GM12878 (cell line): ENCODE results near the gene PMM1. TPM values are rescaled to one million over a fixed set of nuclear protein-coding genes. Genes with fewer than 3 reads are reported as not detected.
A peak's percentile ranks its signal among the peaks of the same experiment; 100 is the strongest.

Experiments
- BCL11A ChIP-seq: IDR thresholded peaks from 2 replicates; pipeline ENCODE4 v1.6.1; 2011; ENCODE audit warnings: low read depth, low read length
- BHLHE40 ChIP-seq, 2 experiments: fragments of 450-650 bp in 1 of 2; IDR thresholded peaks; 2 replicates each; pipeline ENCODE4 v1.6.1; 2011 to 2017; ENCODE audit warnings: low read depth in 2 of 2, borderline replicate concordance in 1 of 2, improper control_type of control experiment in 1 of 2, low read length in 1 of 2, mild to moderate bottlenecking in 1 of 2
- BRCA1 ChIP-seq: IDR thresholded peaks from 2 replicates; pipeline ENCODE4 v1.6.1; 2011; ENCODE audit warnings: low read depth, low read length, improper control_type of control experiment
- CHD2 ChIP-seq: IDR thresholded peaks from 2 replicates; pipeline ENCODE4 v1.6.1; 2011; ENCODE audit warnings: low read depth, low read length, improper control_type of control experiment, borderline replicate concordance
- EGR1 ChIP-seq, 2 experiments: IDR thresholded peaks; 1 replicate in 1 of 2; 2 replicates in 1 of 2; pipeline ENCODE4 v1.6.1; 2011 to 2012; ENCODE audit warnings: low read depth in 2 of 2, low read length in 2 of 2, borderline replicate concordance in 1 of 2, mild to moderate bottlenecking in 1 of 2, moderate library complexity in 1 of 2
- EZH2 ChIP-seq: IDR thresholded peaks from 2 replicates; pipeline ENCODE4 v1.6.1; 2012; ENCODE audit warnings: low read depth, mild to moderate bottlenecking, control low read depth, inconsistent platforms, low read length, borderline replicate concordance; ENCODE audit not compliant: control insufficient read depth
- GABPA ChIP-seq: IDR thresholded peaks from 2 replicates; pipeline ENCODE4 v1.6.1; 2014; ENCODE audit warnings: antibody characterized with exemption, low read depth, mild to moderate bottlenecking, inconsistent platforms
- GATAD2B ChIP-seq: fragments of 450-650 bp; conservative IDR thresholded peaks from 2 replicates; pipeline ENCODE4 v1.6.1; 2017; ENCODE audit warnings: low read depth, mild to moderate bottlenecking, moderate library complexity
- HCFC1 ChIP-seq: fragments of 150-350 bp; IDR thresholded peaks from 2 replicates; pipeline ENCODE4 v1.6.1; 2014; ENCODE audit warnings: low read length
- IKZF1 ChIP-seq: fragments of 450-650 bp; conservative IDR thresholded peaks from 2 replicates; pipeline ENCODE4 v1.6.1; 2017; ENCODE audit warnings: antibody characterized with exemption, mild to moderate bottlenecking
- KAT2A ChIP-seq: conservative IDR thresholded peaks from 2 replicates; pipeline ENCODE4 v1.6.1; 2011; ENCODE audit warnings: low read depth, low read length; ENCODE audit not compliant: control insufficient read depth
- KDM1A ChIP-seq: fragments of 200-600 bp; sonication (generic); IDR thresholded peaks from 2 replicates; pipeline ENCODE4 v1.6.1; 2016; ENCODE audit warnings: borderline replicate concordance
- MTA2 ChIP-seq: fragments of 450-650 bp; IDR thresholded peaks from 2 replicates; pipeline ENCODE4 v1.6.1; 2016; ENCODE audit warnings: low read depth, mild to moderate bottlenecking, moderate library complexity
- MXI1 ChIP-seq: fragments of 150-350 bp; IDR thresholded peaks from 2 replicates; pipeline ENCODE4 v1.6.1; 2011; ENCODE audit warnings: low read depth, mild to moderate bottlenecking, inconsistent platforms, low read length, improper control_type of control experiment
- POLR2AphosphoS5 ChIP-seq: IDR thresholded peaks from 2 replicates; pipeline ENCODE4 v1.6.1; 2011; ENCODE audit warnings: mild to moderate bottlenecking, low read length, inconsistent platforms
- RAD51 ChIP-seq: fragments of 450-650 bp; IDR thresholded peaks from 2 replicates; pipeline ENCODE4 v1.6.1; 2016; ENCODE audit warnings: moderate library complexity, mild to moderate bottlenecking, inconsistent platforms
- RB1 ChIP-seq: fragments of 450-650 bp; formaldehyde crosslinking; IDR thresholded peaks from 2 replicates; pipeline ENCODE4 v1.6.1; 2017; ENCODE audit warnings: mild to moderate bottlenecking, borderline replicate concordance
- SP1 ChIP-seq: IDR thresholded peaks from one replicate; pipeline ENCODE4 v1.6.1; 2011; ENCODE audit warnings: low read depth, low read length
- STAT3 ChIP-seq: IDR thresholded peaks from 2 replicates; pipeline ENCODE4 v1.6.1; 2011; ENCODE audit warnings: low read depth, low read length, improper control_type of control experiment
- TCF12 ChIP-seq: IDR thresholded peaks from 2 replicates; pipeline ENCODE4 v1.6.1; 2011; ENCODE audit warnings: low read depth, mild to moderate bottlenecking, low read length
- ZNF274 ChIP-seq: IDR thresholded peaks from one replicate; pipeline ENCODE4 v1.8.0; 2011; ENCODE audit not compliant: insufficient read length, insufficient read depth
- ZNF384 ChIP-seq: IDR thresholded peaks from 2 replicates; pipeline ENCODE4 v1.6.1; 2012; ENCODE audit warnings: low read depth, mild to moderate bottlenecking, low read length, improper control_type of control experiment, borderline replicate concordance
- polyA plus RNA-seq, 11 experiments: library from polyadenylated mRNA; depleted of rRNA in 4 of 11; unstranded in 6 of 11; stranded (reverse) in 5 of 11; fragments of >200 nt; fragmentation: Nextera tagmentation in 4 of 11; fragmentation: Illumina TruSeq in 1 of 11; extraction: Ambion mirVana in 4 of 11; extraction: Trizol in 1 of 11; gene quantifications; 1 replicate in 1 of 11; 2 replicates in 10 of 11; pipeline versions ENCODE4 v1.2.1 to v1.2.3, GENCODE V29; 2011 to 2016; ENCODE audit warnings: inconsistent platforms in 2 of 11, missing spikeins in 2 of 11, low read depth in 1 of 11
- total RNA-seq, 4 experiments: library from RNA; depleted of rRNA in 3 of 4; stranded (reverse); fragments of >200 nt in 3 of 4; fragmentation: Illumina TruSeq in 1 of 4; extraction: Trizol in 1 of 4; gene quantifications; 2 replicates each; pipeline versions ENCODE4 v1.2.1 to v1.2.3, GENCODE V29; 2013 to 2021
- TF ChIP-seq, protein P1 (sequence below), 3 experiments: IDR thresholded peaks in 2 of 3; conservative IDR thresholded peaks in 1 of 3; 2 replicates each; pipeline ENCODE4 v1.5.1; 2011; ENCODE audit warnings: low read depth in 3 of 3, low read length in 3 of 3, mild to moderate bottlenecking in 3 of 3, control low read depth in 2 of 3, moderate library complexity in 2 of 3, inconsistent platforms in 1 of 3, mixed read lengths in 1 of 3; ENCODE audit not compliant: control insufficient read depth in 2 of 3, insufficient read depth in 1 of 3; ENCODE audit errors: extremely low read depth in 1 of 3
- TF ChIP-seq, protein P2 (sequence below): fragments of 450-650 bp; IDR thresholded peaks from 2 replicates; pipeline ENCODE4 v1.6.1; 2016; ENCODE audit warnings: mild to moderate bottlenecking
- TF ChIP-seq, protein P3 (sequence below): IDR thresholded peaks from 2 replicates; pipeline ENCODE4 v1.6.1; 2011; ENCODE audit warnings: mild to moderate bottlenecking, low read depth, low read length, moderate library complexity; ENCODE audit not compliant: insufficient replicate concordance

Gene PMM1
- total and polyA plus RNA-seq, 10 of the 15 experiments (the other 5 are each of a cell fraction or from before 2014, with no cell fraction given): 8.2 to 32.2 (median 16.9) TPM

DNA sequence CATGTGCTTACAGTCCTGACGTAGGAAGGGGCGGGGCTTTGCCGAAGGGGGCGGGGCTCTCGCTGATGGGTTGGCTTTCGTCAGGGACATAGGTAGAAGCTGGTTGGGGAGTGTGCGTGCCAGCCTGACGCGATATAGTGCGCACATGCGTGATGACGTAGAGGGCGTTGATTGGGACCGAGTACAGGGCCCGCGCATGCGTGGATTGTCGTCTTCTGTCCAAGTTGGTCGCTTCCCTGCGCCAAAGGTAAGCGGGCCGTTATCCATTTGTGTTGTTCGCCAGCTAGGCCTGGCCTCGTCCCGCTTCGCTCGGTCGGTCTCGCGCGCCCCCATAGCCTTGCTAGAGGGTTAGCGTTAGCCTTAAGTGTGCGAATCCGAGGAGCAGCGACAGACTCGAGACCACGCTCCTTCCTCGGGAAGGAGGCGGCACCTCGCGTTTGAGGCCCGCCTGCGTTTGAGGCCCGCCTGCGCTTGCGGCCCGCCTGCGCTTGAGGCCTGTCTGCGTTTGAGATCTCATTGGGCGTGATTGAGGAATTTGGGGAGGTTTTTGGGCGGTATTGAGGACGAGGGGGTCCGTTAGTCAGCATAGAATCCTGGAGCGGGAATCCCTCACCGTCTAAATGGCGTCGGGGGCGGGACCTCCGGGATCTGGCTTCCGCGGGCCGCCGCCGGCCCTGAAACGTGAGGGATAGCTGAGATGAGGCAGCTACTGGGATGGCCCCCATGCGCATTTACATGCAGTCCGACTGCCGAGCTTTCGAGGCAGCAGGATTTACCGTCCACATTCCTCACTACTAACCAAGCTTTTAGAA, 31.7 kb upstream of the PMM1 start, which contains the start of gene XRCC6 (continued):
- TF ChIP-seq, protein P1, sequence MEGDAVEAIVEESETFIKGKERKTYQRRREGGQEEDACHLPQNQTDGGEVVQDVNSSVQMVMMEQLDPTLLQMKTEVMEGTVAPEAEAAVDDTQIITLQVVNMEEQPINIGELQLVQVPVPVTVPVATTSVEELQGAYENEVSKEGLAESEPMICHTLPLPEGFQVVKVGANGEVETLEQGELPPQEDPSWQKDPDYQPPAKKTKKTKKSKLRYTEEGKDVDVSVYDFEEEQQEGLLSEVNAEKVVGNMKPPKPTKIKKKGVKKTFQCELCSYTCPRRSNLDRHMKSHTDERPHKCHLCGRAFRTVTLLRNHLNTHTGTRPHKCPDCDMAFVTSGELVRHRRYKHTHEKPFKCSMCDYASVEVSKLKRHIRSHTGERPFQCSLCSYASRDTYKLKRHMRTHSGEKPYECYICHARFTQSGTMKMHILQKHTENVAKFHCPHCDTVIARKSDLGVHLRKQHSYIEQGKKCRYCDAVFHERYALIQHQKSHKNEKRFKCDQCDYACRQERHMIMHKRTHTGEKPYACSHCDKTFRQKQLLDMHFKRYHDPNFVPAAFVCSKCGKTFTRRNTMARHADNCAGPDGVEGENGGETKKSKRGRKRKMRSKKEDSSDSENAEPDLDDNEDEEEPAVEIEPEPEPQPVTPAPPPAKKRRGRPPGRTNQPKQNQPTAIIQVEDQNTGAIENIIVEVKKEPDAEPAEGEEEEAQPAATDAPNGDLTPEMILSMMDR (IDR thresholded peaks at IDR 0.05 in 2 of 3, conservative IDR thresholded peaks at IDR 0.05 in 1 of 3; ENCODE audit: control insufficient read depth in 2 of 3, extremely low read depth in 1 of 3, insufficient read depth in 1 of 3, low read depth in 3 of 3, low read length in 3 of 3): 0 out of 6 replicates have a peak, but pooled peaks of 1 of the 3 experiments have one; percentile 5
- TF ChIP-seq, protein P2, sequence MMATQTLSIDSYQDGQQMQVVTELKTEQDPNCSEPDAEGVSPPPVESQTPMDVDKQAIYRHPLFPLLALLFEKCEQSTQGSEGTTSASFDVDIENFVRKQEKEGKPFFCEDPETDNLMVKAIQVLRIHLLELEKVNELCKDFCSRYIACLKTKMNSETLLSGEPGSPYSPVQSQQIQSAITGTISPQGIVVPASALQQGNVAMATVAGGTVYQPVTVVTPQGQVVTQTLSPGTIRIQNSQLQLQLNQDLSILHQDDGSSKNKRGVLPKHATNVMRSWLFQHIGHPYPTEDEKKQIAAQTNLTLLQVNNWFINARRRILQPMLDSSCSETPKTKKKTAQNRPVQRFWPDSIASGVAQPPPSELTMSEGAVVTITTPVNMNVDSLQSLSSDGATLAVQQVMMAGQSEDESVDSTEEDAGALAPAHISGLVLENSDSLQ: peak; percentile 91
- TF ChIP-seq KAT2A: no peak
- peak; percentile 86 for TF ChIP-seq IKZF1
- TF ChIP-seq MXI1: peak; percentile 30; the same call in 1 of the 2 replicates
- no peak for TF ChIP-seq BCL11A
- peak in 1 of 2 experiments; percentile 31; a peak in 1 of 3 replicates for TF ChIP-seq EGR1 (IDR thresholded peaks at IDR 0.05; ENCODE audit: borderline replicate concordance in 1 of 2, low read depth in 2 of 2, low read length in 2 of 2)
- TF ChIP-seq POLR2AphosphoS5: peak; percentile 97
- TF ChIP-seq SP1: peak; percentile 85
- no peak for TF ChIP-seq TCF12
- TF ChIP-seq GATAD2B: peak; percentile 78
- TF ChIP-seq KDM1A: no peak
- TF ChIP-seq ZNF384: no peak
- TF ChIP-seq BRCA1: no peak
- peak; percentile 93 for TF ChIP-seq RB1
- TF ChIP-seq BHLHE40 (IDR thresholded peaks at IDR 0.05; ENCODE audit: borderline replicate concordance in 1 of 2, low read depth in 2 of 2, low read length in 1 of 2): peak; percentile 81 to 85
- TF ChIP-seq MTA2: peak; percentile 13; the same call in 1 of the 2 replicates
- 0 out of 2 replicates have a peak, but pooled peaks have one; percentile 3 for TF ChIP-seq CHD2
- peak; percentile 74 for TF ChIP-seq GABPA
- peak; percentile 39 for TF ChIP-seq HCFC1
- TF ChIP-seq, protein P3, sequence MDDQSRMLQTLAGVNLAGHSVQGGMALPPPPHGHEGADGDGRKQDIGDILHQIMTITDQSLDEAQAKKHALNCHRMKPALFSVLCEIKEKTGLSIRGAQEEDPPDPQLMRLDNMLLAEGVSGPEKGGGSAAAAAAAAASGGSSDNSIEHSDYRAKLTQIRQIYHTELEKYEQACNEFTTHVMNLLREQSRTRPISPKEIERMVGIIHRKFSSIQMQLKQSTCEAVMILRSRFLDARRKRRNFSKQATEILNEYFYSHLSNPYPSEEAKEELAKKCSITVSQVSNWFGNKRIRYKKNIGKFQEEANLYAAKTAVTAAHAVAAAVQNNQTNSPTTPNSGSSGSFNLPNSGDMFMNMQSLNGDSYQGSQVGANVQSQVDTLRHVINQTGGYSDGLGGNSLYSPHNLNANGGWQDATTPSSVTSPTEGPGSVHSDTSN: peak; percentile 70
- TF ChIP-seq RAD51: peak; percentile 35; the same call in 1 of the 2 replicates
- TF ChIP-seq ZNF274: no peak
- no peak for TF ChIP-seq STAT3
- no peak for TF ChIP-seq EZH2
